Osteoblast (primary cell): ENCODE data around the gene RFX8. TPM values are rescaled to one million over a fixed set of nuclear protein-coding genes. Genes with fewer than 3 reads are reported as not detected.

Experiments used
- DNase-seq: peaks from one replicate; pipeline ENCODE4 v3.0.0; 2011; ENCODE audit warnings: low spot score, mixed read lengths; ENCODE audit not compliant: insufficient read length; ENCODE audit errors: missing footprints
- H2AFZ ChIP-seq: 2 replicates; pipeline ENCODE4 v1.6.0; 2011; ENCODE audit warnings: mild to moderate bottlenecking, low read length
- H3K27ac ChIP-seq: 2 replicates; pipeline ENCODE4 v1.5.1; 2011; ENCODE audit warnings: mild to moderate bottlenecking, low read depth, low read length, moderate library complexity
- H3K27me3 ChIP-seq: 2 replicates; pipeline ENCODE4 v1.6.0; 2012; ENCODE audit warnings: mild to moderate bottlenecking, control low read depth, inconsistent platforms, low read length, moderate library complexity; ENCODE audit not compliant: insufficient read depth
- H3K36me3 ChIP-seq: 2 replicates; pipeline ENCODE4 v1.5.1; 2011; ENCODE audit warnings: mild to moderate bottlenecking, low read length, control low read depth, moderate library complexity; ENCODE audit not compliant: insufficient read depth
- H3K4me1 ChIP-seq: 2 replicates; pipeline ENCODE4 v1.5.1; 2011; ENCODE audit warnings: mild to moderate bottlenecking, low read length, control low read depth, moderate library complexity; ENCODE audit not compliant: insufficient read depth
- H3K4me2 ChIP-seq: 2 replicates; pipeline ENCODE4 v1.6.0; 2011; ENCODE audit warnings: mild to moderate bottlenecking, low read length; ENCODE audit not compliant: insufficient read depth
- H3K4me3 ChIP-seq: fragments of 200-600 bp; sonication (generic); 3 replicates; pipeline ENCODE4 v1.5.1; 2012; ENCODE audit warnings: mild to moderate bottlenecking, low read length, inconsistent platforms; ENCODE audit not compliant: insufficient read depth
- H3K79me2 ChIP-seq: 2 replicates; pipeline ENCODE4 v1.6.0; 2012; ENCODE audit warnings: mild to moderate bottlenecking, low read length, control low read depth, inconsistent platforms; ENCODE audit not compliant: insufficient read depth
- H3K9me3 ChIP-seq: 2 replicates; pipeline ENCODE4 v1.5.1; 2011; ENCODE audit warnings: low read depth, low read length, control low read depth
- H4K20me1 ChIP-seq: 2 replicates; pipeline ENCODE4 v1.6.0; 2012; ENCODE audit warnings: mild to moderate bottlenecking, low read length, control low read depth; ENCODE audit not compliant: insufficient read depth
- total RNA-seq: library from RNA; depleted of rRNA; stranded (reverse); fragments of >200 nt; gene quantifications from 2 replicates; pipeline ENCODE4 v1.2.3, GENCODE V29; 2012
- TF ChIP-seq, protein P1 (sequence below): IDR thresholded peaks from 2 replicates; pipeline ENCODE4 v1.5.1; 2011; ENCODE audit warnings: mild to moderate bottlenecking, low read depth, low read length, moderate library complexity; ENCODE audit errors: extremely low read depth

Gene RFX8
- total RNA-seq, 1 donor = 7.6 TPM

DNA sequence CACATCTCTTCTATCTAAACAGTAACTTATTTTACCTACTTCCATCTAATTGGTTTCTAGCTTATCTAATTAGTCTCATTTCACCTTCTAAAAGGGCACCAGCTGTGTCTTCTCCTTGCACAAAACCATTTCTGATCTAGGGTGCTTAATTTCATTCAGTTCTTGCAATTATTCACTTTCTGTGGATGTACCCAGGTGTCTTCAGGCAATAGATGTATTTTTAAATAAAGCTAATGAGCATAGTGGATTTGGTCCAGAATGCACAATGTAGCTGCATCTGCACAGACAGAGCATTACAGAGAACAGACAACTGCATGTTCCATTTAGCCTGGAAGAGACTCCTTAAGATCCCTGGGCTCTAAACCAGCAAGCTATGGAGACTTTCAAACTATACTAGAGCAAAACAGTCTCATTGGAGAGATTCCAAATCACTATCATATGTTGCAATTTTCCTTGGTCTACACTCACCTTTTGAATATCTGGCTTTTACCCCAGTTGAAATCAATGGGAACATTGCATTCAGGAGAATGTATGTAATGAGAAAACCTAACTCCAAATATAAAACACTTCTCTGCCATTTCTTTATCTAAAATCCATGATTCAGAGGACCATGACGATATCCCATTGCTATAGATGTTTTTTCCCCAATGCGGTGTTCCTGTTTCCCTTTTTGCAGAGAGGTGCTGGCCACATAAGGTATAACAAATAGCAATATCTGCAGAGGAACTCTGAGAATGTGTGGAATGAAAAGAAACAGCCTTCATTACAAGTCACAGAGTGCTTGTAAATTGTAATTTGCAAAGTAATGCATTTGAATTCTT lies 3.5 kb upstream of the RFX8 start:
- no peak overlapping the region for H3K4me3 ChIP-seq
- H3K27me3 ChIP-seq = no peaks in the 10 kb centered on the region
- no peaks in the 10 kb centered on the region for H4K20me1 ChIP-seq
- no peaks in the 10 kb centered on the region for H3K9me3 ChIP-seq
- TF ChIP-seq, protein P1, sequence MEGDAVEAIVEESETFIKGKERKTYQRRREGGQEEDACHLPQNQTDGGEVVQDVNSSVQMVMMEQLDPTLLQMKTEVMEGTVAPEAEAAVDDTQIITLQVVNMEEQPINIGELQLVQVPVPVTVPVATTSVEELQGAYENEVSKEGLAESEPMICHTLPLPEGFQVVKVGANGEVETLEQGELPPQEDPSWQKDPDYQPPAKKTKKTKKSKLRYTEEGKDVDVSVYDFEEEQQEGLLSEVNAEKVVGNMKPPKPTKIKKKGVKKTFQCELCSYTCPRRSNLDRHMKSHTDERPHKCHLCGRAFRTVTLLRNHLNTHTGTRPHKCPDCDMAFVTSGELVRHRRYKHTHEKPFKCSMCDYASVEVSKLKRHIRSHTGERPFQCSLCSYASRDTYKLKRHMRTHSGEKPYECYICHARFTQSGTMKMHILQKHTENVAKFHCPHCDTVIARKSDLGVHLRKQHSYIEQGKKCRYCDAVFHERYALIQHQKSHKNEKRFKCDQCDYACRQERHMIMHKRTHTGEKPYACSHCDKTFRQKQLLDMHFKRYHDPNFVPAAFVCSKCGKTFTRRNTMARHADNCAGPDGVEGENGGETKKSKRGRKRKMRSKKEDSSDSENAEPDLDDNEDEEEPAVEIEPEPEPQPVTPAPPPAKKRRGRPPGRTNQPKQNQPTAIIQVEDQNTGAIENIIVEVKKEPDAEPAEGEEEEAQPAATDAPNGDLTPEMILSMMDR = no peak
- no peak overlapping the region for H2AFZ ChIP-seq
- no peaks in the 10 kb centered on the region for H3K36me3 ChIP-seq
- H3K4me1 ChIP-seq = peaks cover 22% of the 10 kb centered on the region
- peaks cover 8% of the 10 kb centered on the region for H3K79me2 ChIP-seq
- no peak overlapping the region for H3K4me2 ChIP-seq
- no peak for DNase-seq
- no peak overlapping the region for H3K27ac ChIP-seq

DNA sequence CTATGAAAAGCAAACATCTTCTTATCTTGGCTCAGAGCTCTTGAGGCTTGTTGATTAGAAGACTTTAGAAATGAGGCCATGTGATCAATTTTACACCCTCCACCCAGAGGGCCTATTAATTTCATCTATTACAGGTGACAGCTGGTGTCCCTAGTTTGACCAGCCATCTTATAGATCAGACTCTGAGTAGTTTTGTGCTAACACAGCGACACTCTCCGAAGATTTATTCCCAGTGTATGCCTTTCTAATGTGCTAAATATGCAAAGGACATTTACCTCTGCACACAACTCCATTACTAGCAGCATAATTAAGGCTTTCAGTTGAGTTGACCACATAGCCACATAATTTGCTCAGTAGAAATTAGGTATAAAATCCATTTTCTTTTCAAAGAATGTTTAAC lies 2.6 kb upstream of the RFX8 start:
- H3K4me2 ChIP-seq = no peak overlapping the region
- TF ChIP-seq, protein P1 = no peak
- H3K9me3 ChIP-seq = no peaks in the 10 kb centered on the region
- H3K27me3 ChIP-seq = no peaks in the 10 kb centered on the region
- DNase-seq = no peak
- no peaks in the 10 kb centered on the region for H3K36me3 ChIP-seq
- H3K4me1 ChIP-seq = peaks cover 30% of the 10 kb centered on the region
- no peaks in the 10 kb centered on the region for H4K20me1 ChIP-seq
- peaks cover 16% of the 10 kb centered on the region for H3K79me2 ChIP-seq
- no peak overlapping the region for H2AFZ ChIP-seq
- H3K27ac ChIP-seq = no peak overlapping the region
- H3K4me3 ChIP-seq = no peak overlapping the region

DNA sequence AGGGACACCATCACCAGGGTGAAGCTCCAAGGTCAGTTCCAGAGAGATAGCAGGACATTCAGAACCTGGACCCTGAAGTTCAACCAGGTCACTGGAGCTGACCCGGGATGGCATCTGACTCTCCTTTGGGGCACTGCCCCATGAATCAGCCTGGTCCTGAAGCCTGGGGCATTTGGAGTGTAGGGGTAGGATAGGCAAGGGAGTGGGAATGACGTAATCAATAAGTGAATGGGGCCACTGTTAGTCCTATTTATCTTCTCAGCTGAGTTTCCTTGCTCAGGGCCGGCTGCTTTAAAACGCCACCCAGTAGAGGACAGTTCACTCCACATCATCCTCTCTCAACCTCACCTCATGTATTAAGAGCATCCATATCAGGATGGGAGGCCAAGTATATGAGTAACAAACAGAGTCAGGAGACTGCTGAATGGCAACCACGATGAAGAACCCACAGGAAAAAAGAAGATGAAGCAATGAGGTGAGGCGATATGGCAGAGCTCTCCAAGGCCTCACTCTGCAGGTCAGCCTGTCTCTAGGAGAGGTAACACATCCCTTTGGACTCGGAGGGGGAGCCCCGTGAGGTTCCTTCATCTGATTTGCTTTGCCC lies 1.8 kb upstream of the RFX8 start:
- Histone ChIP-seq H3K27ac (no peak overlapping the region), H3K27me3 (no peaks in the 10 kb centered on the region), H3K4me1 (peaks cover 35% of the 10 kb centered on the region), H3K4me3 (no peak overlapping the region), H3K79me2 (peaks cover 24% of the 10 kb centered on the region), H3K36me3 (no peaks in the 10 kb centered on the region), H3K9me3 (no peaks in the 10 kb centered on the region), H3K4me2 (no peak overlapping the region), H2AFZ (no peak overlapping the region), H4K20me1 (no peaks in the 10 kb centered on the region)
- TF ChIP-seq, protein P1 = no peak
- no peak for DNase-seq
